HepG2 (cell line): ENCODE data around the gene MMP17. TPM values are rescaled to one million over a fixed set of nuclear protein-coding genes. Genes with fewer than 3 reads are reported as not detected.

Experiments
- ATAC-seq: fragments of 200-7000 bp; cut with Tn5 transposase; 3 replicates; pipeline ENCODE4 v1.9.1; 2020; ENCODE audit warnings: mild to moderate bottlenecking, moderate library complexity
- BruUV-seq: library from RNA; stranded (reverse); fragments of 400-500 nt; replicated peaks from 2 replicates; lab custom pipeline; 2021; lab: Mats Ljungman, UMichigan
- CTCF ChIA-PET: fragments of 300-600 bp; formaldehyde crosslinking; extraction: SDS; loops from one replicate; lab custom pipeline; 2021; ENCODE audit warnings: low total read pairs, inconsistent platforms, low intra/inter-chr PET ratio; lab: Yijun Ruan, JAX
- POLR2A ChIA-PET: fragments of 350-600 bp; sonication (Branson Sonifier 250); formaldehyde crosslinking; loops from one replicate; lab custom pipeline; 2020; ENCODE audit warnings: antibody characterized with exemption, inconsistent platforms; lab: Yijun Ruan, JAX
- DNase-seq: peaks from one replicate; pipeline ENCODE4 v3.0.0-alpha.2; 2015; ENCODE audit warnings: low spot score
- FAIRE-seq: peaks from 3 replicates; lab custom pipeline; 2011; peaks lifted over from hg19 to GRCh38; lab: Jason Lieb, UNC
- H2AFZ ChIP-seq: one replicate; pipeline ENCODE4 v1.6.1; 2011; ENCODE audit warnings: low read length, inconsistent platforms
- H3K27ac ChIP-seq: fragments of 300-600 bp; 3 replicates; pipeline ENCODE4 v1.8.0; 2011; ENCODE audit warnings: mixed run types, mild to moderate bottlenecking, mixed read lengths, low read length, inconsistent platforms; ENCODE audit not compliant: insufficient read depth; ENCODE audit errors: extremely low read length
- H3K27me3 ChIP-seq, 2 experiments: fragments of 200-600 bp in 1 of 2; 2 replicates in 1 of 2; 3 replicates in 1 of 2; pipeline versions ENCODE4 v1.6.0 to v1.8.0; 2011; ENCODE audit warnings: low read length in 2 of 2, mild to moderate bottlenecking in 2 of 2, moderate library complexity in 2 of 2, inconsistent platforms in 1 of 2; ENCODE audit not compliant: insufficient read depth in 2 of 2, control insufficient read depth in 1 of 2
- H3K36me3 ChIP-seq, 2 experiments: fragments of 200-600 bp in 1 of 2; replicated peaks in 1 of 2; 2 replicates in 1 of 2; 3 replicates in 1 of 2; pipeline versions ENCODE4 v1.5.1 to v1.8.0; 2011; ENCODE audit warnings: low read length in 2 of 2, inconsistent platforms in 1 of 2; ENCODE audit not compliant: insufficient read depth in 2 of 2, control insufficient read depth in 1 of 2
- H3K4me1 ChIP-seq: 2 replicates; pipeline ENCODE4 v1.5.1; 2012; ENCODE audit warnings: low read length, inconsistent platforms; ENCODE audit not compliant: insufficient read depth
- H3K4me2 ChIP-seq: 2 replicates; pipeline ENCODE4 v1.6.0; 2011; ENCODE audit warnings: low read depth, low read length, inconsistent platforms
- H3K4me3 ChIP-seq, 3 experiments: fragments of 200-600 bp in 1 of 3; sonication (generic), shearing (Covaris generic) in 1 of 3; replicated peaks in 1 of 3; 2 replicates each; pipeline ENCODE4 v1.5.1; 2011 to 2016; ENCODE audit warnings: low read length in 3 of 3, inconsistent platforms in 2 of 3, low read depth in 2 of 3, mild to moderate bottlenecking in 2 of 3, control low read depth in 1 of 3, mixed read lengths in 1 of 3; ENCODE audit not compliant: insufficient read depth in 1 of 3
- H3K79me2 ChIP-seq: one replicate; pipeline ENCODE4 v1.6.1; 2011; ENCODE audit warnings: low read length, inconsistent platforms; ENCODE audit not compliant: insufficient read depth
- H3K9ac ChIP-seq: 2 replicates; pipeline ENCODE4 v1.6.0; 2011; ENCODE audit warnings: mild to moderate bottlenecking, low read depth, low read length, inconsistent platforms; ENCODE audit not compliant: insufficient read depth
- H3K9me3 ChIP-seq: 2 replicates; pipeline ENCODE4 v1.5.1; 2012; ENCODE audit warnings: mild to moderate bottlenecking, low read length
- H4K20me1 ChIP-seq: 2 replicates; pipeline ENCODE4 v1.6.0; 2011; ENCODE audit warnings: inconsistent platforms, mild to moderate bottlenecking, low read length, moderate library complexity; ENCODE audit not compliant: insufficient read depth
- NFE2L1 ChIP-seq: sonication (generic); formaldehyde crosslinking; IDR thresholded peaks from 2 replicates; pipeline ENCODE4 v1.4.0; 2020; ENCODE audit warnings: missing genetic modification reagents, mild to moderate bottlenecking, borderline replicate concordance
- ONECUT2 ChIP-seq: sonication (generic); formaldehyde crosslinking; IDR thresholded peaks from 2 replicates; pipeline ENCODE4 v1.4.0; 2020; ENCODE audit warnings: missing genetic modification reagents
- YEATS2 ChIP-seq: sonication (generic); formaldehyde crosslinking; IDR thresholded peaks from 2 replicates; pipeline ENCODE4 v1.4.0; 2020; ENCODE audit warnings: missing genetic modification reagents, borderline replicate concordance
- ZKSCAN1 ChIP-seq: fragments of 150-350 bp; IDR thresholded peaks from 2 replicates; pipeline ENCODE4 v1.6.1; 2014; ENCODE audit warnings: low read length
- ZNF180 ChIP-seq: sonication (generic); formaldehyde crosslinking; IDR thresholded peaks from 2 replicates; pipeline ENCODE4 v1.4.0; 2020; ENCODE audit warnings: low read depth, missing genetic modification reagents, borderline replicate concordance
- ZNF572 ChIP-seq: sonication (generic); formaldehyde crosslinking; IDR thresholded peaks from 2 replicates; pipeline ENCODE4 v1.5.1; 2020; ENCODE audit warnings: mild to moderate bottlenecking, missing genetic modification reagents
- ZNF577 ChIP-seq: sonication (generic); formaldehyde crosslinking; IDR thresholded peaks from 2 replicates; pipeline ENCODE4 v1.4.0; 2020; ENCODE audit warnings: mild to moderate bottlenecking, low read depth, missing genetic modification reagents, borderline replicate concordance
- WGBS: methylation state at CpG from one replicate; pipeline ENCODE4 v1.1.6; 2017; ENCODE audit warnings: low lambda C conversion rate; 5-methylcytosine and 5-hydroxymethylcytosine counted together
- in situ Hi-C: cut with HindIII; loops from 2 replicates; pipeline ENCODE4 v1.10.0; 2017; ENCODE audit warnings: low pct_unique_long_range_greater_than_20kb; ENCODE audit not compliant: extremely low pct_ligation_motif_present
- intact Hi-C: fragments of 100-400 bp; cut with micrococcal nuclease; formaldehyde crosslinking; loops from one replicate; pipeline ENCODE4 v1.10.0; 2022; ENCODE audit not compliant: unreplicated experiment
- polyA plus RNA-seq, 8 experiments: library from polyadenylated mRNA; depleted of rRNA in 3 of 8; stranded (reverse) in 7 of 8; unstranded in 1 of 8; fragments of >200 nt; fragmentation: Illumina TruSeq in 4 of 8; extraction: Trizol in 4 of 8; gene quantifications; 2 replicates each; pipeline versions ENCODE4 v1.2.1 to v1.2.3, GENCODE V29; 2011 to 2016; ENCODE audit warnings: low read depth in 4 of 8, missing spikeins in 1 of 8, mixed read lengths in 1 of 8; ENCODE audit not compliant: insufficient read depth in 1 of 8
- total RNA-seq, 5 experiments: library from RNA; depleted of rRNA; stranded (reverse); fragments of >200 nt; fragmentation: Illumina TruSeq; extraction: Trizol; gene quantifications; 2 replicates each; pipeline ENCODE4 v1.2.3, GENCODE V29; 2016; ENCODE audit warnings: low read depth in 1 of 5
- TF ChIP-seq, protein P1 (sequence below): sonication (generic); formaldehyde crosslinking; IDR thresholded peaks from 2 replicates; pipeline ENCODE4 v1.4.0; 2020; ENCODE audit warnings: missing genetic modification reagents
- TF ChIP-seq, protein P2 (sequence below): sonication (generic); formaldehyde crosslinking; IDR thresholded peaks from 2 replicates; pipeline ENCODE4 v1.4.0; 2020; ENCODE audit warnings: missing genetic modification reagents
- TF ChIP-seq, protein P3 (sequence below): sonication (generic); formaldehyde crosslinking; IDR thresholded peaks from 2 replicates; pipeline ENCODE4 v1.4.0; 2020; ENCODE audit warnings: missing genetic modification reagents, borderline replicate concordance
- TF ChIP-seq, protein P4 (sequence below): IDR thresholded peaks from 2 replicates; pipeline ENCODE4 v1.6.1; 2016; ENCODE audit warnings: missing genetic modification reagents, missing compliant biosample characterization

The MMP17 gene
- total and polyA plus RNA-seq, 2 of the 13 experiments (the other 11 are each of a cell fraction or from before 2014, with no cell fraction given), result 0.55 to 0.80 TPM

DNA sequence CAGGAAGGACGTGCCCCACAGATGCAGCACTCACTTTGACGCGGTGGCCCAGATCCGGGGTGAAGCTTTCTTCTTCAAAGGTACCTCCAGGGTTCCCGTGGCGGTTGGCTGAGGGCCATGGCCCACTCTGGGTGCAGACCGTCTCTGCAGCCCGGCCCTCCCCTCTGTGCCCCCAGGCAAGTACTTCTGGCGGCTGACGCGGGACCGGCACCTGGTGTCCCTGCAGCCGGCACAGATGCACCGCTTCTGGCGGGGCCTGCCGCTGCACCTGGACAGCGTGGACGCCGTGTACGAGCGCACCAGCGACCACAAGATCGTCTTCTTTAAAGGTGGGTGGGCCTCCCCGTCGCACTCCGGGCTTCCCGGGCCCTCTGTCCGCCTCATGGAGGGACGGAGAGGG is 16.9 kb downstream of the MMP17 start:
- H3K4me1 ChIP-seq, result peaks cover 15% of the 10 kb centered on the region
- ChIA-PET CTCF (no interaction called here), POLR2A (no interaction called here)
- H3K27ac ChIP-seq, result no peak overlapping the region
- DNase-seq (no peak), ATAC-seq (no peak), FAIRE-seq (no peak)
- H2AFZ ChIP-seq, result no peak overlapping the region
- no peaks in the 10 kb centered on the region for H3K79me2 ChIP-seq
- H3K9me3 ChIP-seq, result no peaks in the 10 kb centered on the region
- no peak overlapping the region for H3K4me2 ChIP-seq
- WGBS, result 86% methylated on average over 14 of the region's 29 CpGs
- H3K9ac ChIP-seq, result no peak overlapping the region
- H3K27me3 ChIP-seq, result no peaks in the 10 kb centered on the region; a peak in 1 of 5 replicates
- in situ Hi-C loops (loop anchor here (25.0 kb wide), 1 partner anchor 733 kb away; no protein-coding TSS in a partner anchor), intact Hi-C loops (no loop called here)
- no peaks in the 10 kb centered on the region for H4K20me1 ChIP-seq
- no peaks in the 10 kb centered on the region for H3K36me3 ChIP-seq
- BruUV-seq, result no TSS peak
- no peak overlapping the region for H3K4me3 ChIP-seq
- TF ChIP-seq ZNF180 (CRISPR knock-in tag) (no peak), ZKSCAN1 (no peak), ZNF572 (CRISPR knock-in tag) (no peak), YEATS2 (no peak), ONECUT2 (CRISPR knock-in tag) (no peak), NFE2L1 (CRISPR knock-in tag) (no peak), ZNF577 (CRISPR knock-in tag) (no peak)
- TF ChIP-seq, protein P1, sequence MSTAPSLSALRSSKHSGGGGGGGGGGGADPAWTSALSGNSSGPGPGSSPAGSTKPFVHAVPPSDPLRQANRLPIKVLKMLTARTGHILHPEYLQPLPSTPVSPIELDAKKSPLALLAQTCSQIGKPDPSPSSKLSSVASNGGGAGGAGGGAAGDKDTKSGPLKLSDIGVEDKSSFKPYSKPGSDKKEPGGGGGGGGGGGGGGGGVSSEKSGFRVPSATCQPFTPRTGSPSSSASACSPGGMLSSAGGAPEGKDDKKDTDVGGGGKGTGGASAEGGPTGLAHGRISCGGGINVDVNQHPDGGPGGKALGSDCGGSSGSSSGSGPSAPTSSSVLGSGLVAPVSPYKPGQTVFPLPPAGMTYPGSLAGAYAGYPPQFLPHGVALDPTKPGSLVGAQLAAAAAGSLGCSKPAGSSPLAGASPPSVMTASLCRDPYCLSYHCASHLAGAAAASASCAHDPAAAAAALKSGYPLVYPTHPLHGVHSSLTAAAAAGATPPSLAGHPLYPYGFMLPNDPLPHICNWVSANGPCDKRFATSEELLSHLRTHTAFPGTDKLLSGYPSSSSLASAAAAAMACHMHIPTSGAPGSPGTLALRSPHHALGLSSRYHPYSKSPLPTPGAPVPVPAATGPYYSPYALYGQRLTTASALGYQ, result no peak
- TF ChIP-seq, protein P2, sequence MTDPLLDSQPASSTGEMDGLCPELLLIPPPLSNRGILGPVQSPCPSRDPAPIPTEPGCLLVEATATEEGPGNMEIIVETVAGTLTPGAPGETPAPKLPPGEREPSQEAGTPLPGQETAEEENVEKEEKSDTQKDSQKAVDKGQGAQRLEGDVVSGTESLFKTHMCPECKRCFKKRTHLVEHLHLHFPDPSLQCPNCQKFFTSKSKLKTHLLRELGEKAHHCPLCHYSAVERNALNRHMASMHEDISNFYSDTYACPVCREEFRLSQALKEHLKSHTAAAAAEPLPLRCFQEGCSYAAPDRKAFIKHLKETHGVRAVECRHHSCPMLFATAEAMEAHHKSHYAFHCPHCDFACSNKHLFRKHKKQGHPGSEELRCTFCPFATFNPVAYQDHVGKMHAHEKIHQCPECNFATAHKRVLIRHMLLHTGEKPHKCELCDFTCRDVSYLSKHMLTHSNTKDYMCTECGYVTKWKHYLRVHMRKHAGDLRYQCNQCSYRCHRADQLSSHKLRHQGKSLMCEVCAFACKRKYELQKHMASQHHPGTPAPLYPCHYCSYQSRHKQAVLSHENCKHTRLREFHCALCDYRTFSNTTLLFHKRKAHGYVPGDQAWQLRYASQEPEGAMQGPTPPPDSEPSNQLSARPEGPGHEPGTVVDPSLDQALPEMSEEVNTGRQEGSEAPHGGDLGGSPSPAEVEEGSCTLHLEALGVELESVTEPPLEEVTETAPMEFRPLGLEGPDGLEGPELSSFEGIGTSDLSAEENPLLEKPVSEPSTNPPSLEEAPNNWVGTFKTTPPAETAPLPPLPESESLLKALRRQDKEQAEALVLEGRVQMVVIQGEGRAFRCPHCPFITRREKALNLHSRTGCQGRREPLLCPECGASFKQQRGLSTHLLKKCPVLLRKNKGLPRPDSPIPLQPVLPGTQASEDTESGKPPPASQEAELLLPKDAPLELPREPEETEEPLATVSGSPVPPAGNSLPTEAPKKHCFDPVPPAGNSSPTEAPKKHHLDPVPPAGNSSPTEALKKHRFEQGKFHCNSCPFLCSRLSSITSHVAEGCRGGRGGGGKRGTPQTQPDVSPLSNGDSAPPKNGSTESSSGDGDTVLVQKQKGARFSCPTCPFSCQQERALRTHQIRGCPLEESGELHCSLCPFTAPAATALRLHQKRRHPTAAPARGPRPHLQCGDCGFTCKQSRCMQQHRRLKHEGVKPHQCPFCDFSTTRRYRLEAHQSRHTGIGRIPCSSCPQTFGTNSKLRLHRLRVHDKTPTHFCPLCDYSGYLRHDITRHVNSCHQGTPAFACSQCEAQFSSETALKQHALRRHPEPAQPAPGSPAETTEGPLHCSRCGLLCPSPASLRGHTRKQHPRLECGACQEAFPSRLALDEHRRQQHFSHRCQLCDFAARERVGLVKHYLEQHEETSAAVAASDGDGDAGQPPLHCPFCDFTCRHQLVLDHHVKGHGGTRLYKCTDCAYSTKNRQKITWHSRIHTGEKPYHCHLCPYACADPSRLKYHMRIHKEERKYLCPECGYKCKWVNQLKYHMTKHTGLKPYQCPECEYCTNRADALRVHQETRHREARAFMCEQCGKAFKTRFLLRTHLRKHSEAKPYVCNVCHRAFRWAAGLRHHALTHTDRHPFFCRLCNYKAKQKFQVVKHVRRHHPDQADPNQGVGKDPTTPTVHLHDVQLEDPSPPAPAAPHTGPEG (CRISPR knock-in tag), result no peak
- TF ChIP-seq, protein P3, sequence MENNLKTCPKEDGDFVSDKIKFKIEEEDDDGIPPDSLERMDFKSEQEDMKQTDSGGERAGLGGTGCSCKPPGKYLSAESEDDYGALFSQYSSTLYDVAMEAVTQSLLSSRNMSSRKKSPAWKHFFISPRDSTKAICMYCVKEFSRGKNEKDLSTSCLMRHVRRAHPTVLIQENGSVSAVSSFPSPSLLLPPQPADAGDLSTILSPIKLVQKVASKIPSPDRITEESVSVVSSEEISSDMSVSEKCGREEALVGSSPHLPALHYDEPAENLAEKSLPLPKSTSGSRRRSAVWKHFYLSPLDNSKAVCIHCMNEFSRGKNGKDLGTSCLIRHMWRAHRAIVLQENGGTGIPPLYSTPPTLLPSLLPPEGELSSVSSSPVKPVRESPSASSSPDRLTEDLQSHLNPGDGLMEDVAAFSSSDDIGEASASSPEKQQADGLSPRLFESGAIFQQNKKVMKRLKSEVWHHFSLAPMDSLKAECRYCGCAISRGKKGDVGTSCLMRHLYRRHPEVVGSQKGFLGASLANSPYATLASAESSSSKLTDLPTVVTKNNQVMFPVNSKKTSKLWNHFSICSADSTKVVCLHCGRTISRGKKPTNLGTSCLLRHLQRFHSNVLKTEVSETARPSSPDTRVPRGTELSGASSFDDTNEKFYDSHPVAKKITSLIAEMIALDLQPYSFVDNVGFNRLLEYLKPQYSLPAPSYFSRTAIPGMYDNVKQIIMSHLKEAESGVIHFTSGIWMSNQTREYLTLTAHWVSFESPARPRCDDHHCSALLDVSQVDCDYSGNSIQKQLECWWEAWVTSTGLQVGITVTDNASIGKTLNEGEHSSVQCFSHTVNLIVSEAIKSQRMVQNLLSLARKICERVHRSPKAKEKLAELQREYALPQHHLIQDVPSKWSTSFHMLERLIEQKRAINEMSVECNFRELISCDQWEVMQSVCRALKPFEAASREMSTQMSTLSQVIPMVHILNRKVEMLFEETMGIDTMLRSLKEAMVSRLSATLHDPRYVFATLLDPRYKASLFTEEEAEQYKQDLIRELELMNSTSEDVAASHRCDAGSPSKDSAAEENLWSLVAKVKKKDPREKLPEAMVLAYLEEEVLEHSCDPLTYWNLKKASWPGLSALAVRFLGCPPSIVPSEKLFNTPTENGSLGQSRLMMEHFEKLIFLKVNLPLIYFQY, result no peak
- TF ChIP-seq, protein P4, sequence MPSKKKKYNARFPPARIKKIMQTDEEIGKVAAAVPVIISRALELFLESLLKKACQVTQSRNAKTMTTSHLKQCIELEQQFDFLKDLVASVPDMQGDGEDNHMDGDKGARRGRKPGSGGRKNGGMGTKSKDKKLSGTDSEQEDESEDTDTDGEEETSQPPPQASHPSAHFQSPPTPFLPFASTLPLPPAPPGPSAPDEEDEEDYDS, result no peak
- TF ChIP-seq, all 625 proteins: peak for 0
